MM.1S (cell line): Measurements from ENCODE around the gene IQGAP2.

Source experiments
- DNase-seq: peaks from one replicate; pipeline ENCODE4 v3.0.0-alpha.2; 2015
- H2AFZ ChIP-seq: fragments of 300-600 bp; sonication (generic); 2 replicates; pipeline ENCODE4 v1.6.0; 2016; ENCODE audit warnings: antibody characterized with exemption, low read length
- H3F3A ChIP-seq: fragments of 300-600 bp; sonication (generic); 2 replicates; pipeline ENCODE4 v1.6.1; 2016; ENCODE audit warnings: mild to moderate bottlenecking, antibody characterized with exemption, low read length, moderate library complexity, mixed read lengths; ENCODE audit not compliant: insufficient read depth
- H3K27ac ChIP-seq: fragments of 300-600 bp; sonication (generic); 2 replicates; pipeline ENCODE4 v1.5.1; 2016; ENCODE audit warnings: mild to moderate bottlenecking, low read length
- H3K27me3 ChIP-seq: fragments of 300-600 bp; sonication (generic); replicated peaks from 2 replicates; pipeline ENCODE4 v1.6.0; 2016; ENCODE audit warnings: low read length; ENCODE audit not compliant: insufficient read depth
- H3K36me3 ChIP-seq: fragments of 300-600 bp; sonication (generic); replicated peaks from 2 replicates; pipeline ENCODE4 v1.6.1; 2016; ENCODE audit warnings: mild to moderate bottlenecking, low read length, mixed read lengths; ENCODE audit not compliant: insufficient read depth
- H3K4me1 ChIP-seq: fragments of 300-600 bp; sonication (generic); 2 replicates; pipeline ENCODE4 v1.6.1; 2016; ENCODE audit warnings: low read length, mixed read lengths
- H3K4me2 ChIP-seq: fragments of 300-600 bp; sonication (generic); 2 replicates; pipeline ENCODE4 v1.6.0; 2016; ENCODE audit warnings: low read depth, low read length
- H3K4me3 ChIP-seq: fragments of 300-600 bp; sonication (generic); 2 replicates; pipeline ENCODE4 v1.5.1; 2016; ENCODE audit warnings: low read length, mixed read lengths
- H3K79me2 ChIP-seq: fragments of 300-600 bp; sonication (generic); 2 replicates; pipeline ENCODE4 v1.6.1; 2016; ENCODE audit warnings: mixed run types, low read length, mixed read lengths
- H3K9ac ChIP-seq: fragments of 300-600 bp; sonication (generic); 2 replicates; pipeline ENCODE4 v1.6.1; 2016; ENCODE audit warnings: low read length, mixed read lengths
- H3K9me2 ChIP-seq: fragments of 300-600 bp; sonication (generic); replicated peaks from 2 replicates; pipeline ENCODE4 v1.6.1; 2016; ENCODE audit warnings: mild to moderate bottlenecking, low read length, mixed read lengths; ENCODE audit not compliant: insufficient read depth
- H3K9me3 ChIP-seq: fragments of 300-600 bp; sonication (generic); replicated peaks from 2 replicates; pipeline ENCODE4 v1.6.1; 2016; ENCODE audit warnings: mild to moderate bottlenecking, low read length, mixed read lengths; ENCODE audit not compliant: insufficient read depth
- H4K20me1 ChIP-seq: fragments of 300-600 bp; sonication (generic); 2 replicates; pipeline ENCODE4 v1.6.1; 2016; ENCODE audit warnings: mild to moderate bottlenecking, low read length, moderate library complexity, mixed read lengths; ENCODE audit not compliant: insufficient read depth
- EZH2 ChIP-seq: fragments of 300-600 bp; sonication (generic); optimal IDR thresholded peaks from 2 replicates; pipeline ENCODE3; 2017; ENCODE audit warnings: low read depth, mild to moderate bottlenecking, antibody characterized with exemption, low read length, mixed read lengths
- EZH2phosphoT487 ChIP-seq: fragments of 300-600 bp; sonication (generic); IDR thresholded peaks from 2 replicates; pipeline ENCODE4 v1.6.1; 2018; ENCODE audit warnings: antibody characterized with exemption, low read length
- TF ChIP-seq, protein P1 (sequence below): fragments of 300-600 bp; sonication (generic); IDR thresholded peaks from 2 replicates; pipeline ENCODE4 v1.5.1; 2016; ENCODE audit warnings: antibody characterized with exemption, low read length, mixed read lengths

The IQGAP2 gene

GRCh38 chr5:76696251-76696650, 293.2 kb downstream of the IQGAP2 start:
- H3K36me3 ChIP-seq: no peaks in the 10 kb centered on the region
- no peak for DNase-seq

DNA sequence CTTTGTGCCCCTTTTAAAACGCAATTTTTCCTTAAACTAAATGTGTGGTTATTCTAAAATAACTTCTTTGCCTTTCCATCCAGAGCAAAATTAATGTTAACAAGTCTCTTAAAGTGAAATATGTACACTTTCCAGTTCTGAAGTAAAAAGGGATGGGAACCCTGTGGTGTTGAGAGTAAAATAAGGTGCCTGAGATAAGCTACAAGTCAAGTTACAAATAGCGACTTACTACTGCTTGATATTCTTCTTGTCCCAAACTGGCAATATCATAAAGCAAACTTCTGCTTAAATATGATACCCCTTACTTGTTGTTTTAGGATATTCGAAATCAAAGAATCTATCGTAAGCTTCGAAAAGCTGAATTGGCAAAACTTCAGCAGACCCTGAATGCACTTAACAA, 294.6 kb downstream of the IQGAP2 start:
- Histone ChIP-seq H3K36me3 (no peaks in the 10 kb centered on the region), H3K9me2 (no peaks in the 10 kb centered on the region), H3K79me2 (no peaks in the 10 kb centered on the region)

More at GRCh38 chr5:76696251-76696650, 293.2 kb downstream of the IQGAP2 start:
- H3F3A ChIP-seq: no peaks in the 10 kb centered on the region
- H3K27ac ChIP-seq: no peak overlapping the region
- H3K79me2 ChIP-seq: no peaks in the 10 kb centered on the region
- no peaks in the 10 kb centered on the region for H4K20me1 ChIP-seq
- no peak overlapping the region for H3K9ac ChIP-seq
- no peaks in the 10 kb centered on the region for H3K9me3 ChIP-seq
- H3K4me1 ChIP-seq: no peaks in the 10 kb centered on the region
- TF ChIP-seq EZH2: no peak
- no peak for TF ChIP-seq EZH2phosphoT487
- TF ChIP-seq, protein P1, sequence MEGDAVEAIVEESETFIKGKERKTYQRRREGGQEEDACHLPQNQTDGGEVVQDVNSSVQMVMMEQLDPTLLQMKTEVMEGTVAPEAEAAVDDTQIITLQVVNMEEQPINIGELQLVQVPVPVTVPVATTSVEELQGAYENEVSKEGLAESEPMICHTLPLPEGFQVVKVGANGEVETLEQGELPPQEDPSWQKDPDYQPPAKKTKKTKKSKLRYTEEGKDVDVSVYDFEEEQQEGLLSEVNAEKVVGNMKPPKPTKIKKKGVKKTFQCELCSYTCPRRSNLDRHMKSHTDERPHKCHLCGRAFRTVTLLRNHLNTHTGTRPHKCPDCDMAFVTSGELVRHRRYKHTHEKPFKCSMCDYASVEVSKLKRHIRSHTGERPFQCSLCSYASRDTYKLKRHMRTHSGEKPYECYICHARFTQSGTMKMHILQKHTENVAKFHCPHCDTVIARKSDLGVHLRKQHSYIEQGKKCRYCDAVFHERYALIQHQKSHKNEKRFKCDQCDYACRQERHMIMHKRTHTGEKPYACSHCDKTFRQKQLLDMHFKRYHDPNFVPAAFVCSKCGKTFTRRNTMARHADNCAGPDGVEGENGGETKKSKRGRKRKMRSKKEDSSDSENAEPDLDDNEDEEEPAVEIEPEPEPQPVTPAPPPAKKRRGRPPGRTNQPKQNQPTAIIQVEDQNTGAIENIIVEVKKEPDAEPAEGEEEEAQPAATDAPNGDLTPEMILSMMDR: no peak
- no peaks in the 10 kb centered on the region for H3K27me3 ChIP-seq
- H3K4me2 ChIP-seq: no peak overlapping the region
- no peak overlapping the region for H3K4me3 ChIP-seq
- H2AFZ ChIP-seq: no peak overlapping the region
- H3K9me2 ChIP-seq: no peaks in the 10 kb centered on the region

GRCh38 chr5:76700571-76700970, 297.5 kb downstream of the IQGAP2 start:
- Histone ChIP-seq H3K9ac (no peak overlapping the region), H3K27ac (no peak overlapping the region), H3K9me2 (no peaks in the 10 kb centered on the region), H3K79me2 (no peaks in the 10 kb centered on the region), H2AFZ (no peak overlapping the region), H3F3A (no peaks in the 10 kb centered on the region), H3K27me3 (no peaks in the 10 kb centered on the region), H3K36me3 (no peaks in the 10 kb centered on the region), H4K20me1 (no peaks in the 10 kb centered on the region), H3K4me2 (no peak overlapping the region), H3K4me3 (no peak overlapping the region), H3K4me1 (no peaks in the 10 kb centered on the region), H3K9me3 (no peaks in the 10 kb centered on the region)
- no peak for TF ChIP-seq EZH2phosphoT487
- TF ChIP-seq EZH2: no peak
- no peak for DNase-seq

More for the DNA sequence above, 294.6 kb downstream of the IQGAP2 start:
- Histone ChIP-seq H3K27ac (no peak overlapping the region), H3K9me3 (no peaks in the 10 kb centered on the region), H3K4me2 (no peak overlapping the region), H3K4me3 (no peak overlapping the region), H2AFZ (no peak overlapping the region), H3K9ac (no peak overlapping the region), H3K27me3 (no peaks in the 10 kb centered on the region), H4K20me1 (no peaks in the 10 kb centered on the region), H3K4me1 (no peaks in the 10 kb centered on the region), H3F3A (no peaks in the 10 kb centered on the region)
- TF ChIP-seq EZH2 (no peak), EZH2phosphoT487 (no peak)
- TF ChIP-seq, protein P1: no peak
- DNase-seq: no peak

- H3K27me3 ChIP-seq: no peaks in the 10 kb centered on the region
- no peaks in the 10 kb centered on the region for H3F3A ChIP-seq
- H3K36me3 ChIP-seq: no peaks in the 10 kb centered on the region
Measured at GRCh38 chr5:76701298-76701697, 298.2 kb downstream of the IQGAP2 start.

More at GRCh38 chr5:76701298-76701697, 298.2 kb downstream of the IQGAP2 start:
- Histone ChIP-seq H3K79me2 (no peaks in the 10 kb centered on the region), H3K9me2 (no peaks in the 10 kb centered on the region), H2AFZ (no peak overlapping the region), H3K9me3 (no peaks in the 10 kb centered on the region), H4K20me1 (no peaks in the 10 kb centered on the region), H3K9ac (no peak overlapping the region), H3K4me1 (no peaks in the 10 kb centered on the region), H3K27ac (no peak overlapping the region), H3K4me2 (no peak overlapping the region), H3K4me3 (no peak overlapping the region)
- DNase-seq: no peak
- TF ChIP-seq EZH2phosphoT487: no peak
- no peak for TF ChIP-seq EZH2
- TF ChIP-seq, protein P1: no peak
